SHP77 treated with DMSO at 0.1 percent for 48 hours (cell line): Measurements from ENCODE around the gene FMOD.
A peak's percentile ranks its signal among the peaks of the same experiment; 100 is the strongest.

Experiments
- DNase-seq: peaks from one replicate; lab custom pipeline; 2025; lab: John Stamatoyannopoulos, UW

Gene FMOD

DNA sequence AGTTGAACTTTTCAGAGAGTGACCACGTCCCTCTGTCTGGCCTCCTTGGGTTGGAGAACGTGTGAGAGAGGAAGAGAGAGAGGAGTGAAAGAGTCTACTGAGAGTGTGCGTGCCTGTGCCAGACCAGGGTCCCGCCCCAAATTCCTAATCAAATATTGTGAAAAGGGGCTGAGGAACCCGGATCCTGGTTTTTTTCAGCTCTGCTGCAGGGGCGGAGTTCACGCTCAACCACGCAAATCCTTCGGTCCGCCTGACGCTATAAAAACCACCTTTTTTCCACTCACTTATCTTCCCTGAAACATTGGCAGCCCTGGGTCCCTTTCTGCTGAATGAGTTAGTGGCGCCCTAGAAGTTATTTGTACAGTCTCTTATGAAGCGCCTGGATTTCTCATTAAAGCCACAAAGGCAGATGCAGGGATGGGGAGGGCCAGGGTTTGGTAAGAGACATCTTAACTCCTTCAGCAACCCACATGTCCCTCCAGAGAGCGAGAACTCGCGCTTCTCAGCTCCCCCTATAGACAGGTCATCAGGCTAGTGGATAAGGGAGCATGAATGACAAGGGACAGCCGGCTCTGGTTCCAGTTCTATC, at the start of gene FMOD:
Gene FMOD, minus strand, starts transcription at position 86 of the 589 bp plus-strand sequence. CDS start 2,852 bp downstream, outside the sequence.
- DNase-seq: no peak

DNA sequence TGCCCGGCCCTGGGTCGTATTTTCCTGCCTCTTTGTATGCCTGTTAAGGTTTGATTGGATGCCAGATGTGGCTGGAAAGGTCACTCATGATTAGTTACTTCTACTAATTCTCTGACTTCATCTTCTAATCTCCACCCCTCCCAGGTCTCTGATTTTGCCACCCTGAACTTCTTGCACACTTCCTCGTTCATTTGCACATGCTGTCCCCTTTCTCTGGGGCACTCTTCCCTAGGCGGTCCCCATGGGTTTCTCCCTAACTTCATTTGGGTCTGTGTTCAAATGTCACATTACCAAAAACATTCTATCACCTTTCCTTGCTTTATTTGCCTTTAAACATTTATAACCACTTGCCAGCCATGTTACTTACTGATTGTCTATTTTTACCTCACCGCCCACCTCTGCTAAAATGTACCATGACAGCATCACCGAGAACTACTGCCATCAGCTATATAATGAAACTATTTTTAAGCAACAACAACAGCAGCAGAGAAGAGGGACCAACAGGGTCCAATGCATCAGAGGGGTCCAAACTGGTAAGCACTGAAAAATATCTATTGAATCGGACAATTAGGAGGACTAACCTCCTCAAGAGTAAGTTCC, 45.8 kb upstream of the FMOD start:
- DNase-seq: no peak

DNA sequence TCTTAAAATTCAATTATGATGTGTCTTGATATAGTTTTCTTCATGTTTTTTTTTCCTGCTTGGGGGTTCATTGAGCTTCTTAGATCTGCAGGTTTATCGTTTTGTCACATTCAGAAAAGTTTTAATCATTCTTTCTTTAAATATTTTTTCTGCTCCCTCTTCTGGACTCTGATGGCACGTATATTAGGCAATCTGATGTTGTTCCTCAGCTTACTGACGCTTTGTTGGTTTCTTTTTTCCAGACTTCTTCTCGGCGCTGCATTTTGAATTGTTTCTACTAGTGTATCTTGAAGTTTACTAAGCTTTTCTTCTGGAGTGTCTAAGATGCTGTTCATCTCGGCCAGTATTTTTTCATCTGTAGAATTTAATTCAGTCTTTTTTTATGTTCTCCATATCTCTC, 44.8 kb upstream of the FMOD start:
- DNase-seq: no peak

DNA sequence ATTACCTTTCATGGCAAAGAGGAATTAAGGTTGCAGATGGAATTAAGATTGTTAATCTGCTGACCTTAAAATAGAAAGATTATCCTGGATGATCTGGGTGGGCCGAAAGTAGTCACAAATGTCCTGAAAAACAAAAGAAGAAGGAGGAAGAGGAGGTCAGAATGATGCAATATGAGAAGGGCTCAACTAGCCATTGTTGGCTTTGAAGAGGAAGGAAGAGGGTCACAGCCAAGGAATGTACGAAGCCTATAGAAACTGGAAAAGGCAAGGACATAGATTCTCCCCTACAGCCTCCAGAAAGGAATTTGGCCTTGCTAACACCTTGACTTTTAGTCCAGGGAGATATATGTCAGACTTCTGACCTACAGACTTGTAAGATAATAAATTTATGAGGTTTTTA, 39.4 kb upstream of the FMOD start:
- no peak for DNase-seq

DNA sequence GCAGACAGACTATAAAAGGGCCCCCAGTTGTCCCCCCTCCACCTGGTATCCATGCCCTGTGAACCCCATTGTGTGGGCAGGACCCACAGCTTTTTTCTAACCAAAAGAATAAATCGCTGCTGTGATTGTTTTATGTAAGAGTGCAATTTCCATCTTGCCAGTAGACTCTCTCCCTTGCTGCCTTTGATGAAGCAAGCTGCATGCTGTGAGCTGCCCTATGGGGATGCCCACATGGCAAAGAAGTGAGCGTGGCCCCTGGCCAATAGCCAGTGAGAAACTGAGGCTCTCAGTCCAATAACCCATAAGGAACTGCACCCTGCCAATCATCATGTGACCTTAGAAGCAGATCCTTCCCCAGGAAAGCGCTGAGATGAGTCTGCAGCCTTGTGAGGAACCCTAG, 37.8 kb upstream of the FMOD start:
- no peak for DNase-seq

DNA sequence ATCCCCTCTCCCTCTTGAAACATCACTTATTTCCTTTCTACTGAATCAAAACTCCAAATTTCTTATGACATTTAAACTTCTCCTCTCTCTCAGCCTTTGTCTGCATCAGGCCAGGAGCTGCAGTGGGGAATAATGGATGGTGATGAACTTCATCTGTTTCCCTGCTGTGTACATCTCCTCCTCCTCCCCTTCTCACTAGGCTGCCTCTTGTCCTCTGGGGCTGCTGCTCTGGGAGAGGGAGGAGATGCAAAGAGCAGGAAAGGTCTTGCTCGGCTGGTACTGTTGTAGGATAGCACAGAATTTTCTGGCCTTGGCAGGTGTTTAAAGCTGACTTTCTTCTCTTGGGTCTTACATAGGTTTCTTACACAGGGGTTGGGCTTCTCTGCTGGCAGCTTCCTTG, 31.1 kb upstream of the FMOD start:
- DNase-seq: no peak

DNA sequence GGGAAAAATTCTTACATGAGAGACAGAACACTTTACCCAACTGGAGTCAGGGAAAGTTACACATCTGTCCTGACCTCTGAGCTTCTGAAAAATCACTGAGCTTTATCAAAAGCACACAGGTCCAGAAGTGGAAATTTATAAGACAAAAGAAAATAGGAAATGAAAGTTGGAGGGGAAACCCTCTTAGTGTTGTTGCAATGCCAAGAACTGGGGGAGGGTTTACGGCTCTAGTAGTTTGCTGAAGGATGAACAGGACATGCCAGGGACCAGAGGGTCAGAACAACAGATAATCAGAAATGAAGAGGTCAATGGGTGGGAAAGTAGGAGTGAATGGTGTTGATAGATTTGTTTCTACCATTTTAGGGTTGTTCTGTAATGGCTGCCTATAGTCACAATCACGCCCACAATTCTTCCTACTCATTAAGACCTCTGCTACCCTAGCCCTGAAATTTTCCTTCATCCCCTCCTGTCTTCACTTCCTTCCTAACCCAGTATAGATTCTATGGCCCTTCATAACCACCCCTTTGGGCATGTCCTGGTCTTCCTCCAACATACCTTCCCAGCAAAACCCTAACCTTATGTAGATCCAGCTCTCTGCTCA, 30.3 kb upstream of the FMOD start:
- DNase-seq: no peak

- DNase-seq: no peak
These were observed 29.7 kb upstream of the FMOD start for GRCh38 chr1:203380420-203381150.

DNA sequence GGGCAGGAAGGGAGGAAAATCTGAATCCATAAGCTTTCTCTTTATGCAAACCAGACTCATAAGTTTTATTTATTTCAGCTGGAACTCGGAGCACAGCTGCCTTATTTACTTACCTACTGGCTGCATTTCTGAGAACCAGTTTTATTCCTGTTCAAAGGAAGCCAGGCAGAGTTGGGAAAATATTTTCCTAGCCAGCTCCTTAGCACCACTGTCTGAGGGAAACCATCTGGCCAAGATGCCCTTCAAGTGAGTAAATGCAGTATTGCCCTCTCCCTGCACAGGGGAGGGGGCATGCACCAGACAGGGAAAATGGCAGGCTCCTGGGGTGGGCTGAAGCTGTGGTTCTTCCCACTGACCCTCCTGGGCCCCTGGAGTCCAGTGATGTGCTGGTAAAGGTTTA, 28.9 kb upstream of the FMOD start:
- DNase-seq: no peak

DNA sequence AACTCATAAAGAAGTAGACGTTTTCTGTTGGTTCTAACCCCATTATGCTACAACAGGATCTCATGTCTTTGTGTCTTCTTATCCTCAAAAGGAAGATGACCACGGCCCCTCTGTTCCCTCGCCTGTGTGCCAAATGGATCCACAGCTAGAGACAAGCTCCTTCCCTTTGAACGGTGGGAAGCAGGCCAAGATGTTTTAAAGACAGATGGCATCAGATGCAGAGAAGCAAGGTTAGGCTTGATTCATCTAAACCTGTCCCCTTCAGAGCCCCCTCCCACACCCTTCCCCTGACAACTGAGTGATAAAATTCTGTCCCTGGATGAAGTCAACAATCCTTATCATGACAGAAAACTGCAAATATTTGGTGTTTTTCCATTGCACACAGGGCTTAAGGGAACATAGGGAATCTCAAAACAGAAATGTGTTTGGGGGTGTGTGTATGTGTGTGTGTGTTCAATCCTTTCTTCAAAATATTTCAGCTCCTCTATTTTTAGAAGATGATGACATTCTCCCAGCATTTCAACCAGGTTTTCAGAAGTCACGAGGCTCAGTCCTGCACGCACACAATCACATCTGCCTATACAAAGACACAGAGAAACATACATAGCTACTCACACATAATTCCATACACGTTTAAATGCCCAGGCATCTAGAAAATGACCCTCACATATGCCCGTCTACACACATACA, 27.8 kb upstream of the FMOD start:
- no peak for DNase-seq

DNA sequence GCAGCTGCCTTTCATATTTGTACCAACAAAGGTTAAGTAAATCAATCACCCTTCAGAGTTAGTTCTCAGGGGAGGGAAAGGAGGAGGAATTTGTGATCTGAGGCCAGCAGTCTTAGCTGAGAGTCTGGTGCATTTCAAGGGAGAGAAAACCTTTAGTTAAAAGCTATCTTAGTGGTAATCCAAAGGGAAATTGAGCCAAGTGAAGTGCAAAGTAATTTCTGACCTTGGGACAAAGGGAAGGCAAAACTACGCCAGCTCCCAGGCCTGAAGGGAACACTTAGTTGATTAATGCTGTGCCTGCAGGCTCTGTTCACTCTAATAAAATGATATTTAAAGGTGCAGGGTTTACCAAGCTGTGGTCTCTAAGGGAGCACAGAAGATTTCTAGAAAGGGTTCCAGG, 23.1 kb upstream of the FMOD start:
- DNase-seq: no peak

- no peak for DNase-seq
These were observed 22.1 kb upstream of the FMOD start for GRCh38 chr1:203373002-203373401.

DNA sequence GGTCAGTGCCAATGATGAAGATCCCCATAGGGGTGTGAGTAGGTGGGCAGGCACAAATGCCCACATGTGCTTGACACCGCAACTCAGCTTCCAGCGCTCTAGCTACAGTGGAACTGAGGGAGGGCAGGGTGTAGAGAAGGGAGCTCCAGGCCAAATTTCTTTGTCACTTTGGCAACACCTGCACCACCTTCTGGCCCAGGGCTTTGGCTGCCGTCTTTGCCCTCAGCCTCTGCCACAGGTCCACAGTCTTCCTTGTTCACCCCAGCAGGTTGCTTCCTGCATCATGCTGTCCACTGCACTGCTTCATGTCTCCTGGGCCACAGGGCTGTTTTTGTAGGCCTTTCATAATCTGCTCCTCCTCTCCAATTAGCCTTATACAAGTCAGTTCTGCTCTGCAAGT, 20.4 kb upstream of the FMOD start:
- no peak for DNase-seq

DNA sequence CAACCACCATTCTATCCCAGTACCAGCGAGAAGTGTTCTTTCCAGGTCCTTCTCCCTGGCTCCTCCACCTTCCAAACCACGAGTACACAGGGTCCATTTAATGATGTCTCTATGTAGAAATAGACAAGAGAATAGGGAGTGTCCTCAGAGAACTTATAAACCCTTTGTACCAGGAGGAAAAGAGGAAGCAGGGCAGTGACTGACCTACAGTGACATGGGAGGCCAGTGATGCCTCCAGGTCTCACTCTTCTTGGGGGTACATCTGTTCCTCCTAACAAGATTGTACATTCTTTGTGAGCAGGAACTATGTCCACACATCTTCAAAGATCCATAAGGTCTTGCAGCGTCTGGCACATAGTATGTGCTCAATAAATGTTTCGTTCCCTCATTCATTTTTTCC, 18.7 kb upstream of the FMOD start:
- no peak for DNase-seq

GRCh38 chr1:203368624-203369451, 17.9 kb upstream of the FMOD start:
- no peak for DNase-seq

- peak; percentile 76 for DNase-seq
These were observed 16.1 kb upstream of the FMOD start for GRCh38 chr1:203367057-203367456.

DNA sequence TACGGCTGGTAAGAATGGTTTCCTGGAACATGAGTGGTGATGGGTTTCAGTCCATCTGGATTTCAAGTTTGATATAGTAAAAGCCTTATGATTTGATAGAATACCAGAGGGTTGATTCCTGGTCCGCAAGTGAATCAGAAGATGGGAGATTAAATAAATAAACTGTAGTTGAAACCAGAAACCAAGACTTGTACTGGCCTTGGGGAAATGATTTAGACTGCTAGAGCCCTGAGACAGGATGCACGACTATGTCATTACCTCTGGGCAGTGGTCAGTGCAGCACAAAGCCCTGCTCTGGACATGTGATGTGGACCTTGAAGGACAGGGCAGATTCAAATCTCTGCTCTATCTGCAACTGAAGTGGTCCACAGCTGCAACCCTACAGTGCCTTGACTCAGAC, 15.6 kb upstream of the FMOD start:
- DNase-seq: no peak

DNA sequence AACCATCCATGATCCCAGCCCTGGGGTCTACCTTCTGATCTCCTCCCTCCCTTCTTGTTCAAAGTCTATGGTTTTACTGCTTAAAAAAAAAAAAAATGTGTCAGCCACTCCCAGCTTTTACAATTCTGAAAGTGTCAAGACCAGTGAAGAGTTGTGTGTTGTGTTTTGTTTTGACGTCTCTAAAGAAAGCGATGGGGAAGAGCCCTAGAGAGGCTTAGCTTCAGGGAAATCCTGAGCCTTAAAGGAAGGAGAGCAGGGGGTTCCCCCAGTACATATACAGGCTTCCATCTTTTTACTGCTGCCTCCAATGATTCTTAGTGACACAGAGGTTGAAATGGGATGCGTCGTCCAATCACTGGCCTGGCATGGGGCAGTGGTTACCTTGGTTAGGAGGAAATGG, 13.9 kb upstream of the FMOD start:
- no peak for DNase-seq

DNA sequence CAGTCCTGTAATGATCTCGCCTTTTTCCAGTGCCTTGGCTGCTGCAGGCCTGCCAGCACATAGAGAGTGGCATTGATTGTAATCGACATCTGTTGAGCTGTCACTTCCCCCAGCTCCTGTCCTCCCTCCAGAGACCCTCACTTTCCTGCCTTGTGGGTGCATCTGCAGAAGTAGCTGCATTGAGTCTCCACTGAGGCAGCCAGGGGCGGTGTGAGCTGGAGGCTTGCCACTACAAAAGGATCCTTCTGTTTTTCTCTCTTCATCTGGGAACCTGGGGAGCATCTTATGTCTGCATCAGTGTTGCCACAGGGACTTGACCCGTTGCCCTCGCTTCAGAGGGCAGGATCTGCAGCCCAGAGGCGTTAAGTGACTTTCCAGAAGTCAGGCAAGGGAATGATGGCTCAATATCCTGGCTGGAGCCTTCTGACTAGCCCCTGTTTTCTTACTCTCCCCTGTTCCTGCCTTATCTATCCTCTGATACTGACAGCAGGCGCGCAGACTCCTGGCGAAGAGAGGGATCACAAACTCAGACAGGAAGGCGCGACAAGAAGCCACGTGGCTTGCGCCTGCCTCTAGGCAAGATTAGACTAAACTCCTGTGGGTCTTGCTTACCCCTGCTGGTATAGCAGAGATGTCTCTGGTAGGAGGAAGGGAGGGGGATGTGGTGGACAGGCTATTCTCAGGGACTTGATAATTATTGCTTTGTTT, 13.3 kb upstream of the FMOD start:
- no peak for DNase-seq

DNA sequence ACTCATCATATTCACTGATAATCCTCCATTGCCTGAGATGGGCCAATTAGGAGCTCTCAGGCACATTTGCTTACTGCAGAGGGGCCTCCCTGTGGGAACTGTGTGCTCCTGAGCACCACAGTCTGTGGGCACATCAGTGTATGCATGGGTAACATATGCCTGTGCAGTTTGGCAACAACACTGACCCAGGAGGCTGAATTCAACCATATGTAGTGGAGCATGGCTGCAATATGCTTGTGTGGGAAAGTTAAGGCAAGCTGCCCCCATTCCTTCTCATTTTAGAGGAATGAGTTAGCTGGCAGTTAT, 11.8 kb upstream of the FMOD start:
- no peak for DNase-seq
